ENCODE data around the gene PLA2G6.

Gene PLA2G6

DNA sequence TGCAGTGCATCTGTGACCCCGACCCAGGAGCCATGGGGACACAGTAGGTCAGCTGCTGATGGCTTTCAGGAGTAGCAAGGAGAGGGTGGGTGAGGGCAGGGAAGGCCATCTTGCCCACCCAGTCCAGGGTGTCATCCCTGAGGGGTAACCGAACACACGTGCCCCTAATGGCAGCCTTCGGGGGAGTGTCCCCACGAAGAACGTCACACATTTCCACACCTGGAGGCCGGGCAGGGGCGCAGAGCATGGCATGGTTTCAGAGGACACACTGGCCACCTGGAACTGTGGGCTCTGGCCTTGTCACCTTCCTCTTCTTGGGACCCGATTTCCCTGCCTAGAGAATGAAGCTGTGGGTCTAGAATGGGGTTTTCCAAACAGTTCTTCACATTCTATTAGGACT is 51.8 kb downstream of the PLA2G6 start (continued):
- TF ChIP-seq, protein P1, sequence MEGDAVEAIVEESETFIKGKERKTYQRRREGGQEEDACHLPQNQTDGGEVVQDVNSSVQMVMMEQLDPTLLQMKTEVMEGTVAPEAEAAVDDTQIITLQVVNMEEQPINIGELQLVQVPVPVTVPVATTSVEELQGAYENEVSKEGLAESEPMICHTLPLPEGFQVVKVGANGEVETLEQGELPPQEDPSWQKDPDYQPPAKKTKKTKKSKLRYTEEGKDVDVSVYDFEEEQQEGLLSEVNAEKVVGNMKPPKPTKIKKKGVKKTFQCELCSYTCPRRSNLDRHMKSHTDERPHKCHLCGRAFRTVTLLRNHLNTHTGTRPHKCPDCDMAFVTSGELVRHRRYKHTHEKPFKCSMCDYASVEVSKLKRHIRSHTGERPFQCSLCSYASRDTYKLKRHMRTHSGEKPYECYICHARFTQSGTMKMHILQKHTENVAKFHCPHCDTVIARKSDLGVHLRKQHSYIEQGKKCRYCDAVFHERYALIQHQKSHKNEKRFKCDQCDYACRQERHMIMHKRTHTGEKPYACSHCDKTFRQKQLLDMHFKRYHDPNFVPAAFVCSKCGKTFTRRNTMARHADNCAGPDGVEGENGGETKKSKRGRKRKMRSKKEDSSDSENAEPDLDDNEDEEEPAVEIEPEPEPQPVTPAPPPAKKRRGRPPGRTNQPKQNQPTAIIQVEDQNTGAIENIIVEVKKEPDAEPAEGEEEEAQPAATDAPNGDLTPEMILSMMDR (tag by site-specific recombination; IDR thresholded peaks at IDR 0.05), result no peak
- no peak for TF ChIP-seq ZNF391 (tag by site-specific recombination; IDR thresholded peaks at IDR 0.05; ENCODE audit: borderline replicate concordance, low read depth)
- no peak for TF ChIP-seq WT1 (tag by site-specific recombination; IDR thresholded peaks at IDR 0.05)
- TF ChIP-seq, protein P2, sequence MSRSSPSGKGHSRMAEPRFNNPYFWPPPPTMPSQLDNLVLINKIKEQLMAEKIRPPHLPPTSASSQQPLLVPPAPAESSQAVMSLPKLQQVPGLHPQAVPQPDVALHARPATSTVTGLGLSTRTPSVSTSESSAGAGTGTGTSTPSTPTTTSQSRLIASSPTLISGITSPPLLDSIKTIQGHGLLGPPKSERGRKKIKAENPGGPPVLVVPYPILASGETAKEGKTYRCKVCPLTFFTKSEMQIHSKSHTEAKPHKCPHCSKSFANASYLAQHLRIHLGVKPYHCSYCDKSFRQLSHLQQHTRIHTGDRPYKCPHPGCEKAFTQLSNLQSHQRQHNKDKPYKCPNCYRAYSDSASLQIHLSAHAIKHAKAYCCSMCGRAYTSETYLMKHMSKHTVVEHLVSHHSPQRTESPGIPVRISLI (tag by site-specific recombination; IDR thresholded peaks at IDR 0.05), result no peak
- no peak for TF ChIP-seq ZNF768 (tag by site-specific recombination; IDR thresholded peaks at IDR 0.05)
- TF ChIP-seq SP7 (tag by site-specific recombination; IDR thresholded peaks at IDR 0.05), result no peak
- no peak for TF ChIP-seq ZNF274 (IDR thresholded peaks at IDR 0.05; ENCODE audit: low read length)
- TF ChIP-seq ZNF274 (tag by site-specific recombination; IDR thresholded peaks at IDR 0.05; ENCODE audit: borderline replicate concordance), result no peak

GRCh38 chr22:38129021-38129420 is 52.6 kb downstream of the PLA2G6 start:
- ChIA-PET POLR2A (no interaction called here), CTCF (interaction anchor here (1.5 kb wide), 1 partner anchor 14 kb away, joined by 5 read pairs; no protein-coding TSS in a partner anchor)
- Histone ChIP-seq H3K27ac (ENCODE audit: extremely low read depth, low read depth, low read length) (no peak overlapping the region), H3K4me3 (ENCODE audit: low read depth, low read length) (no peak overlapping the region), H3K9me3 (ENCODE audit: control insufficient read depth, insufficient read depth, low read depth, low read length) (no peaks in the 10 kb centered on the region), H3K36me3 (ENCODE audit: control insufficient read depth in 2 of 2, insufficient read depth in 1 of 2, low read length in 2 of 2) (peaks cover 0 to 40% of the 10 kb centered on the region in 2 experiments; a peak in 2 of 3 replicates), H3K4me1 (ENCODE audit: control insufficient read depth, insufficient read depth, low read length) (no peaks in the 10 kb centered on the region)
- TF ChIP-seq ZNF133 (tag by site-specific recombination; IDR thresholded peaks at IDR 0.05), result no peak
- TF ChIP-seq, protein P3, sequence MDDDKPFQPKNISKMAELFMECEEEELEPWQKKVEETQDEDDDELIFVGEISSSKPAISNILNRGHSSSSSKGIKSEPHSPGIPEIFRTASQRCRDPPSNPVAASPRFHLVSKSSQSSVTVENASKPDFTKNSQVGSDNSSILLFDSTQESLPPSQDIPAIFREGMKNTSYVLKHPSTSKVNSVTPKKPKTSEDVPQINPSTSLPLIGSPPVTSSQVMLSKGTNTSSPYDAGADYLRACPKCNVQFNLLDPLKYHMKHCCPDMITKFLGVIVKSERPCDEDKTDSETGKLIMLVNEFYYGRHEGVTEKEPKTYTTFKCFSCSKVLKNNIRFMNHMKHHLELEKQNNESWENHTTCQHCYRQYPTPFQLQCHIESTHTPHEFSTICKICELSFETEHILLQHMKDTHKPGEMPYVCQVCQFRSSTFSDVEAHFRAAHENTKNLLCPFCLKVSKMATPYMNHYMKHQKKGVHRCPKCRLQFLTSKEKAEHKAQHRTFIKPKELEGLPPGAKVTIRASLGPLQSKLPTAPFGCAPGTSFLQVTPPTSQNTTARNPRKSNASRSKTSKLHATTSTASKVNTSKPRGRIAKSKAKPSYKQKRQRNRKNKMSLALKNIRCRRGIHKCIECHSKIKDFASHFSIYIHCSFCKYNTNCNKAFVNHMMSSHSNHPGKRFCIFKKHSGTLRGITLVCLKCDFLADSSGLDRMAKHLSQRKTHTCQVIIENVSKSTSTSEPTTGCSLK (tag by site-specific recombination; IDR thresholded peaks at IDR 0.05), result no peak

- POLR2A ChIA-PET, result no interaction called here
- Histone ChIP-seq H3K4me3 (ENCODE audit: low read depth, low read length) (no peak overlapping the region), H3K27ac (ENCODE audit: extremely low read depth, low read depth, low read length) (no peak overlapping the region), H3K9me3 (ENCODE audit: control insufficient read depth, insufficient read depth, low read depth, low read length) (no peaks in the 10 kb centered on the region), H3K4me1 (ENCODE audit: control insufficient read depth, insufficient read depth, low read length) (no peaks in the 10 kb centered on the region), H3K36me3 (ENCODE audit: control insufficient read depth in 2 of 2, insufficient read depth in 1 of 2, low read length in 2 of 2) (peaks cover 0 to 33% of the 10 kb centered on the region in 2 experiments; a peak in 2 of 3 replicates)
- CTCF ChIA-PET, result interaction anchor here (0.6 to 1.5 kb wide), 2 partner anchors 13 to 473 kb away, joined by 3 to 5 read pairs; no protein-coding TSS in a partner anchor
- no peak for TF ChIP-seq ZBTB21 (tag by site-specific recombination; IDR thresholded peaks at IDR 0.05)
- no peak for TF ChIP-seq KLF17 (tag by site-specific recombination; IDR thresholded peaks at IDR 0.05)
- TF ChIP-seq, protein P4, sequence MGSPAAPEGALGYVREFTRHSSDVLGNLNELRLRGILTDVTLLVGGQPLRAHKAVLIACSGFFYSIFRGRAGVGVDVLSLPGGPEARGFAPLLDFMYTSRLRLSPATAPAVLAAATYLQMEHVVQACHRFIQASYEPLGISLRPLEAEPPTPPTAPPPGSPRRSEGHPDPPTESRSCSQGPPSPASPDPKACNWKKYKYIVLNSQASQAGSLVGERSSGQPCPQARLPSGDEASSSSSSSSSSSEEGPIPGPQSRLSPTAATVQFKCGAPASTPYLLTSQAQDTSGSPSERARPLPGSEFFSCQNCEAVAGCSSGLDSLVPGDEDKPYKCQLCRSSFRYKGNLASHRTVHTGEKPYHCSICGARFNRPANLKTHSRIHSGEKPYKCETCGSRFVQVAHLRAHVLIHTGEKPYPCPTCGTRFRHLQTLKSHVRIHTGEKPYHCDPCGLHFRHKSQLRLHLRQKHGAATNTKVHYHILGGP (tag by site-specific recombination; IDR thresholded peaks at IDR 0.05), result no peak
- TF ChIP-seq ZNF677 (tag by site-specific recombination; IDR thresholded peaks at IDR 0.05), result no peak
- TF ChIP-seq EGR2 (tag by site-specific recombination; IDR thresholded peaks at IDR 0.05; ENCODE audit: low read depth), result no peak
- no peak for TF ChIP-seq SP3 (tag by site-specific recombination; IDR thresholded peaks at IDR 0.05)
- TF ChIP-seq ZFP37 (tag by site-specific recombination; IDR thresholded peaks at IDR 0.05), result no peak
- TF ChIP-seq, protein P5, sequence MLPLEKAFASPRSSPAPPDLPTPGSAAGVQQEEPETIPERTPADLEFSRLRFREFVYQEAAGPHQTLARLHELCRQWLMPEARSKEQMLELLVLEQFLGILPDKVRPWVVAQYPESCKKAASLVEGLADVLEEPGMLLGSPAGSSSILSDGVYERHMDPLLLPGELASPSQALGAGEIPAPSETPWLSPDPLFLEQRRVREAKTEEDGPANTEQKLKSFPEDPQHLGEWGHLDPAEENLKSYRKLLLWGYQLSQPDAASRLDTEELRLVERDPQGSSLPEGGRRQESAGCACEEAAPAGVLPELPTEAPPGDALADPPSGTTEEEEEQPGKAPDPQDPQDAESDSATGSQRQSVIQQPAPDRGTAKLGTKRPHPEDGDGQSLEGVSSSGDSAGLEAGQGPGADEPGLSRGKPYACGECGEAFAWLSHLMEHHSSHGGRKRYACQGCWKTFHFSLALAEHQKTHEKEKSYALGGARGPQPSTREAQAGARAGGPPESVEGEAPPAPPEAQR (tag by site-specific recombination; IDR thresholded peaks at IDR 0.05), result no peak
- TF ChIP-seq ZNF202 (tag by site-specific recombination; IDR thresholded peaks at IDR 0.05; ENCODE audit: borderline replicate concordance), result no peak
- TF ChIP-seq, protein P6, sequence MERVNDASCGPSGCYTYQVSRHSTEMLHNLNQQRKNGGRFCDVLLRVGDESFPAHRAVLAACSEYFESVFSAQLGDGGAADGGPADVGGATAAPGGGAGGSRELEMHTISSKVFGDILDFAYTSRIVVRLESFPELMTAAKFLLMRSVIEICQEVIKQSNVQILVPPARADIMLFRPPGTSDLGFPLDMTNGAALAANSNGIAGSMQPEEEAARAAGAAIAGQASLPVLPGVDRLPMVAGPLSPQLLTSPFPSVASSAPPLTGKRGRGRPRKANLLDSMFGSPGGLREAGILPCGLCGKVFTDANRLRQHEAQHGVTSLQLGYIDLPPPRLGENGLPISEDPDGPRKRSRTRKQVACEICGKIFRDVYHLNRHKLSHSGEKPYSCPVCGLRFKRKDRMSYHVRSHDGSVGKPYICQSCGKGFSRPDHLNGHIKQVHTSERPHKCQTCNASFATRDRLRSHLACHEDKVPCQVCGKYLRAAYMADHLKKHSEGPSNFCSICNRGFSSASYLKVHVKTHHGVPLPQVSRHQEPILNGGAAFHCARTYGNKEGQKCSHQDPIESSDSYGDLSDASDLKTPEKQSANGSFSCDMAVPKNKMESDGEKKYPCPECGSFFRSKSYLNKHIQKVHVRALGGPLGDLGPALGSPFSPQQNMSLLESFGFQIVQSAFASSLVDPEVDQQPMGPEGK (tag by site-specific recombination; IDR thresholded peaks at IDR 0.05), result no peak
- TF ChIP-seq ZXDB (tag by site-specific recombination; IDR thresholded peaks at IDR 0.05), result no peak
- no peak for TF ChIP-seq GLIS1 (tag by site-specific recombination; IDR thresholded peaks at IDR 0.05)
- TF ChIP-seq KLF10 (tag by site-specific recombination; IDR thresholded peaks at IDR 0.05), result no peak
Measured at GRCh38 chr22:38127869-38128268, 53.8 kb downstream of the PLA2G6 start.
